GM12892 (cell line): Measurements from ENCODE around the gene EDEM3.

Experiments used
- POLR2A ChIP-seq: IDR thresholded peaks from 2 replicates; pipeline ENCODE4 v1.6.1; 2011; ENCODE audit warnings: low read depth, low read length, control low read depth
- POLR2AphosphoS5 ChIP-seq: IDR thresholded peaks from 2 replicates; pipeline ENCODE4 v1.6.1; 2011; ENCODE audit warnings: low read depth, low read length, control low read depth
- TAF1 ChIP-seq: IDR thresholded peaks from 2 replicates; pipeline ENCODE4 v1.6.1; 2011; ENCODE audit warnings: low read depth, mild to moderate bottlenecking, control low read depth, low read length, borderline replicate concordance

GRCh38 chr1:184769241-184769640, 14.6 kb upstream of the EDEM3 start:
- TF ChIP-seq POLR2A (no peak), TAF1 (no peak), POLR2AphosphoS5 (no peak)
